ENCODE results near the gene OR13H1.
"Not testable (repeated sequence)": the region's sequence is repeated elsewhere in the genome, so short reads cannot be mapped to it uniquely, and the experiment has no call there.

The OR13H1 gene, protein sequence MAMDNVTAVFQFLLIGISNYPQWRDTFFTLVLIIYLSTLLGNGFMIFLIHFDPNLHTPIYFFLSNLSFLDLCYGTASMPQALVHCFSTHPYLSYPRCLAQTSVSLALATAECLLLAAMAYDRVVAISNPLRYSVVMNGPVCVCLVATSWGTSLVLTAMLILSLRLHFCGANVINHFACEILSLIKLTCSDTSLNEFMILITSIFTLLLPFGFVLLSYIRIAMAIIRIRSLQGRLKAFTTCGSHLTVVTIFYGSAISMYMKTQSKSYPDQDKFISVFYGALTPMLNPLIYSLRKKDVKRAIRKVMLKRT

DNA sequence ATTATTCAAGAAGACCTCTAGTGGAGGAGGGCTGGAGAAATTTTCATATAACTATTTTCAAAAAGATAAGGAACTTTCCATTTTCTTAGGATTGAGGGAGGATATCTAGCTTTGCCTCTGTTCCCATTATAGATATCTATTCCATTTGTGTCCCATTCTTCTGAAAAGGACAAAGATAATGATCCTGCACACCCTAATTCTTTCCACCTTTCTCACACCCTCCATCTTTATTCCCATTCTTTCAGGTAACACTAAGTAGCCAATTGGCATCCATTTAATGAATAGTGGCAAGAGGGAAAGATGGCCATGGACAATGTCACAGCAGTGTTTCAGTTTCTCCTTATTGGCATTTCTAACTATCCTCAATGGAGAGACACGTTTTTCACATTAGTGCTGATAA, at the start of gene OR13H1:
OR13H1 (plus strand) TSS at position 301 of the 400 bp plus-strand sequence; CDS start at position 301, 0 bp downstream.
- intact Hi-C loops (cut with DNase I): no loop called here
- no peak for DNase-seq

DNA sequence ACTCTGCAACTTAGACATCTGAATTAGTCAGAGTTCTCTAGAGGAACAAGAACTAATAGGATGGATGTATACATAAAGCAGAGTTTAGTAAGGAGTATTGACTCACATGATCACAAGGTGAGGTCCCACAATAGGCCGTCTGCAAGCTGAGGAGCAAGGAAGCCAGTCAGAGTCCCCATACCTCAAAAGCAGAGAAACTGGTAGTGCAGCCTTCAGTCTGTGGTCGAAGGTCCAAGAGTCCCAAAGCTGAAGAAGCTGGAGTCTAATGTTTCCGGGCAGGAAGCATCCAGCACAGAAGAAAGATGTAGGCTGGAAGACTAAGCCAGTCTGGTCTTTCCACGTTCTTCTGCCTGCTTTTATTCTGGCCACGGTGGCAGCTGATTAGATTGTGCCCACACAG, 42.3 kb upstream of the OR13H1 start:
- intact Hi-C loops (cut with DNase I); DNase-seq: not testable (repeated sequence)

DNA sequence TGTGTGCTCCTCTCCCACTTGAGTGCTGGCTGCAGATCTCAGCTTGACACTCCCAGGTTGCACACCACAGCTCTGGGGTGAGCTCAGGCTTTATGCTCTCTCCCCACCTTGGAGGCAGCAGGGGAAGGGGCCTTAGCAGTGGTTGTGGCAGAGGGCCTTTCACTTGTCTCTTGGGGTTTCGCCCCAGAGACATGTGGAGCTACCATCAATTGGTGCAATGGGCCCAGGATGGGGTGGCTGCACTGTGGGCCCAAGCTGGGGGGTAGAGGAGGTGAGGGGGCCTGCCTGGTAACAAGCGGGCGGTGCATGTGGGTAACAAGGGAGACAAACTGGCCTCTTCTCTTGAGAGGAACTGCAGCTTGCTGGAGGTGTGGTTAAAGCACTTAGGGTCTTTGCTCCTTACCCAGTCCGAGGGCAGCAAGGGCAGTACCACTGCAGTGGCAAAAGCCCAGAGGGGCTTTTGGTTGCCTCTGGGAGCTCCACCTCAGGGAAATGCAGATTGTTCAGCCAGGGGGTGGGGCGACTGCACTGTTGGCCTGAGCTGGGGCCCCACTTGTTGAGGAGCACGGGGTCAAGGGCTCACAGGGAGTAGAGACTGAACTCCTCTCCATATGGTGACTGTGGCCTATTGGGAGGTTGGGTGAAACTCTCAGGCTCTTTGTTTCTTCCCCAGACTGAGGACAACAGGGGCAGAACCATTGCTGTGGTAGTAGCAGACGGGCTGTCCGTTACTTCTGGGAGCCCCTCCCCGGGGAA, 30.5 kb upstream of the OR13H1 start:
- no peak for DNase-seq
- intact Hi-C loops (cut with DNase I): no loop called here

DNA sequence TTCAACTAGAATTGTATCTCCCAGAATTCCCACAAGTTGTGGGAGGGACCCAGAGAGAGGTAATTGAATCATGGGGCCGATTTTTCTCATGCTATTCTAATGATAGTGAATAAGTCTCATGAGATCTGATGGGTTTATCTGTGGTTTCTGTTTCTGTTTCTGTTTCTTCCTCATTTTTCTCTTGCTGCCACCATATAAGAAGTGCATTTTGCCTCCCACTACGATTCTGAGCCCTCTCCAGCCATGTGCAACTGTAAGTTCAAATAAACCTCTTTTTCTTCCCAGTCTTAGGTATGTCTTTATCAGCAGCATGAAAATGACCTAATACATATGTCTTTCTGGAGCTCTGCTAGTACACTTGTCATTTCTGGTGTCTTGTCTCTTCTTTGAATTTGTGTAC, 22.1 kb upstream of the OR13H1 start:
- DNase-seq: no peak
- intact Hi-C loops (cut with DNase I): no loop called here

DNA sequence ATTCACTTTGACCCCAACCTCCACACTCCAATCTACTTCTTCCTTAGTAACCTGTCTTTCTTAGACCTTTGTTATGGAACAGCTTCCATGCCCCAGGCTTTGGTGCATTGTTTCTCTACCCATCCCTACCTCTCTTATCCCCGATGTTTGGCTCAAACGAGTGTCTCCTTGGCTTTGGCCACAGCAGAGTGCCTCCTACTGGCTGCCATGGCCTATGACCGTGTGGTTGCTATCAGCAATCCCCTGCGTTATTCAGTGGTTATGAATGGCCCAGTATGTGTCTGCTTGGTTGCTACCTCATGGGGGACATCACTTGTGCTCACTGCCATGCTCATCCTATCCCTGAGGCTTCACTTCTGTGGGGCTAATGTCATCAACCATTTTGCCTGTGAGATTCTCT, 344 bp downstream of the OR13H1 start:
- no peak for DNase-seq
- intact Hi-C loops (cut with DNase I): no loop called here

DNA sequence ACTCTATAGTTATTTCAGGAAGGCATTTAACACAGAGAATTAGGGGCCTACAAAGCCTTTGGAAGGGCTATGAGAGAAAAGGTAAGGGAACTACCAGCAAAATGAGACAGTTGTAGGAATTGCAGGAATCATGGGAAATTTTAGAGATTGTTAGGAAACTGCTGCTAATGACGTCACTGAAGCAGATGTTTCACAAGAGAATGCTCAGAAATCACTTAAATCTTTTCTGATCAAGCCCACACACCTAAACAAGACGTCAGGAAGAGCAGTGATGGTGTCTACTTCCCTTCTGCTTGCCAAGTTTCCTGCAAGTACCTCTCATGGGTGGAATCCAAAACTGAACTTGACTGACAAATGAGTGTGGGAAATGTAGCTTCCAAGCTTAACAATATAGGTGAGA, 5.1 kb downstream of the OR13H1 start:
- intact Hi-C loops (cut with DNase I): no loop called here

DNA sequence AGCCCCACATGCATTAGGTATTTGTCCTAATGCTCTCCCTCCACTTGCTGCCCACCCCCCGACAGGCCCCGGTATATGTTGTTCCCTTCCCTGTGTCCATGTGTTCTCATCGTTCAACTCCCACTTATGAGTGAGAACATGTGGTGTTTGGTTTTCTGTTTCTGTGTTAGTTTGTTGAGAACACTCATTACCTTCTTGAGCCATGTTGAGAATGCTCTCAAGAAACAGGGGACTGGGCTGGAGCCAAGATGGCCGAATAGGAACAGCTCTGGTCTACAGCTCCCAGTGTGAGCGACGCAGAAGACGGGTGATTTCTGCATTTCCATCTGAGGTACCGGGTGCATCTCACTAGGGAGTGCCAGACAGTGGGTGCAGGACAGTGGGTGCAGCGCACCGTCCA, 8.6 kb downstream of the OR13H1 start:
- DNase-seq; intact Hi-C loops (cut with DNase I): not testable (repeated sequence)

More for the DNA sequence above, 5.1 kb downstream of the OR13H1 start:
- no peak for DNase-seq

DNA sequence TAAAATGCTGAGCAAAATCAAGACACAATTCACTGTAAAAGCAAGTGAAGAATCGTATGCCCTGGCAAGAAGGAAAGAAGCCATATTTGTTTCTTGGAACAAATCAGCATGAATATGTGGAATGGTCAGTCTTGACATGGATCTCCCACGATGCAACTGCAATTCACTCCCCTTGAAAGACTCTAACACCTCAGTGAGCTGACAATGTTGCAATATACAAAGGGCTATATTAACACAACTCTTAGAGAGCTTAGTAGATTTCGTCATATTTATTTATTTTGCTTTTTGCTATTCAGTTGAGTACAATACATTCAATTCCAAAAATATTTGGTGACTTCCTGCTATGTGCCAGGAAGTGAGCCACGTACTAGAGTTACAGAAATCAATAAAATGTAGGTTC, 14.7 kb downstream of the OR13H1 start:
- intact Hi-C loops (cut with DNase I): no loop called here

DNA sequence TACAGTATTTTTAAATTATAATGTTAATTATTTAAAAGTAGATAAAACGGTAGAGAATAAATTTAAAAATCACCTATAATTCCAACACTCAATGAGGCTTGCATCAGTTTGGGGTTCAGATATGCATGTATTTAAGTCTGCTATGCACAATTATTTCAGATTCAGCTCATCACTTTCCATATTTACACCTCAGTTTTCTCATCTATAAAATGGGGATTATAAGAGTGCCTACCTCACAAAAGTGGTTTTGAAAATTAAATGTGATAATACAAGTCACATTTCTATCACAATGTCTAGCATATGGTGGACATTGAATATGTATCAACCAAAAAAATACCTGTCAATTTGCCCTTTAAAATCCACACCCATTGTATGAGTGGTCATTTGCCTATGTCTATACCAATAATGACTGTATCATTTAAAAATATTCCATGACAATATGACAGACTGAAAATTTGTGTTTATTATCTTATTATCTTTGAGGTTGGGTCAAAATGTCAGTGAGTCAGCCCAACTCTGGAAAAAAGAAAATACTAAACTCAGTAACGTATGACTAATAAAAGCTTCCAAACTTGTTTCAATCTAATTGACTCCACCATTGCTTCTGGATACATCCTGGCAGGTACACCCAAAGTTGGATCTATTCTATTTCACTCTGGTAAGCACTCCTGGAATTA, 20.8 kb downstream of the OR13H1 start:
- intact Hi-C loops (cut with DNase I): no loop called here
- no peak for DNase-seq

More for the DNA sequence above, 14.7 kb downstream of the OR13H1 start:
- no peak for DNase-seq

DNA sequence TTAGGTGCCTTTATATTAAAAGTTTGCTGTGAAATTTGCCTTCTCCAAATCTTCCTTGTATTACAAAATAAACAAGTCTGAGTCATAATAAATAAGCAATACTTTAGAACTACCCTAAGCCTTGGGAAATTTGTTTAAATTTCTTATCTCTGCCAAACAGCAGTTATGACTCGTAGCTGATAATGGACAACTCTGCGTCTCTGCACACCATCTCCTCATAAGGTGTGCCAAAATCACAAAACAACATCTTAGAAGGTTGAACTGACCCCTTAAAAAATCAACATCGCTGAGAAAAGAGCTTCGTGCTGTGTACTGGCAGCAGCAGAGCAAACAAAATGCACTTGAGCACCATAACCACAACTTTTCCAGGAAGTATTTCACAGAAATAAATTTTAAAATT, 22.0 kb downstream of the OR13H1 start:
- no peak for DNase-seq
- intact Hi-C loops (cut with DNase I): no loop called here

DNA sequence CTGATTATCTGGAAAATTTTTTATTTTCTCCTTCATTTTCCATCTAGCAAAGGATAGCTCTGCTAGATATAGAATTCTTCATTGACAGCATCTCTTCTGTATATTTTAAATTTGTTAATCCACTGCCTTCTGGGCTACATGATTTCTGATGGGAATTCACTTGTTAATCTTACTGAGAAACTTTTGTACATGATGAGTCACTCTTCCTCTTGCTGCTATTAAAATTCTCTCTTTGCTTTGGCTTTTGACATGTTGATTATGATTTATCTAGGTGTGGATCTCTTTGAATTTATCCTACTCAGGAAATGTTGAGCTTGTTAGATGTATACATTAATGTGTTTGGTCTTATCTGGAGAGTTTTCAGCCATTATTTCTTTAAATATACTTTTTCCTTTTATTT, 27.5 kb downstream of the OR13H1 start:
- intact Hi-C loops (cut with DNase I): no loop called here
- no peak for DNase-seq

DNA sequence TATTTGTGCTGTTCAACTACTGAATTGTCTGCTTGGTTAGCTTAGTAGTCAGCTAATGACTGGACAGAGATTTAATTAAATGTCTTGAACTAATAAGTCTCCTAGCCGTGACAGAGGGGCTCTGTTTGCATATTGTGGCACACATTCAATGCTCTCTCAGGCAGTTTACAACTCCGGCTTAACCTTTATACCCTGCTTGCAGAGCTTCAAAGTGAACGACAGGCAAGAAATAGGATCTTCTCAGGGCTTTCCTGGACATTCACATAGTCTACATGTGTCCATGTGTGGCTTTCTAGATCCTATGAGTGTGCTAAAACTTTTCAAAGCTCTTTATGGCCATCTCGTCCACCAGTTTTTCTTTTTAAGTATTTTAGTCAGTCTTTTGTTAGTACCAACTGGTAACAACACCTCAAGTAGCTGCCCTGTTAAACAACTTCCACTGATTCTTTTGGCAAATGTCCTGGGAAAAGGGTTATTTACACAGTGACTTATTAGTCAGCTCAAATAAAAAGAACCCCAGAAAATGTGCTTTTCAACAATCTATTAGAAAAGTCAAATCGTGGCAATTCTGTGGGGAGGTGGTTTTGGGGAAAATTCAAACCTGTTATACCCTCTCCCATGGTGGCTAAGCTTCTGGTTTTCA, 28.6 kb downstream of the OR13H1 start:
- no peak for DNase-seq
- intact Hi-C loops (cut with DNase I): no loop called here

DNA sequence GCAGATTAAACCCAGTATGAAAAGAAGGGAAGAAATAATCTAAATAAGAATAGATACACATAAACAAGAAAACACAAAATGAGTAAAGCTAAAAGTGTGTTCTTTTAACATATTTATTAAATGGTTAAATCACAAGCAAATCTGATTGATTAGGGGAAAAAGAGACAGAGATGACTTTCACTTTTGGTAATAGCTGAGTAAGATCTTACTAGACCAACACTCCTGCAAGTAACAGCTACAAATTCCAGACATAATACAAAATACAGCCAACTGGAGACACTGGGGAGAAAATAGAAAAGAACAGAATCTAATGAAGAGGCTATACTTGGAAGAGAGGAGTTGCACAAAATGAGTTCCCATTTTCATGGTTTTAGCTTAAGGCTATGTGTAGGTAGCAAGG, 33.5 kb downstream of the OR13H1 start:
- no peak for DNase-seq
- intact Hi-C loops (cut with DNase I): no loop called here

DNA sequence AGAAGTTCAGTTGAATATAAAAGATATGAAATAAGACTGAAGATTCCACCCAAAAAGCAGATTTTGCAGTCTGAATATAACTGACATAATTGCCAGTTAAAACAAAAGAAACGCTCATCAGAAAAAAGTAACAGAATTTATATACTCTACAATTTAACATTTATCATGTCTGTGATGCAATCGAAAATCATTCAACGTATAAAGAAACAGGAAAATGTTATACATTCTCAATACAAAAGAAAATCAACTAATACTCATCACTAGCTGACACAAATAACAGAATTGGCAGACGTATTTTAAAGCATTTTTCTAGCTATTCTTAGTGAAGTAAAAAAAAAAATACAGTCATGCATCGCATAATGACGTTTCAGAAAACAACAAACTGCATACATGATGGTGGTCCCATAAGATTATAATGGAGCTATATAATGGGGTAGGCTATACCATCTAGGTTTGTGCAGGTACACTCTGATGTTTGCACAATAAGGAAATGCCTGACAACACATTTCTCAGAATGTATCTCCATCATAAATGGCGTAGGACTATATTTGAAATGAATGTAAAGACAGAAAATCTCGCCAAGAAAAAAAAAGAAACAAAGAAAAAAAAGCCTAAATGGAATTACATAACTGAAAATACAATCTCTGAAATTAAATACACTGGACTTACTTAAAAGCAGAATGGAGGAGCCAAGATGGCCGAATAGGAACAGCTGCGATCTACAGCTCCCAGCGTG, 34.3 kb downstream of the OR13H1 start:
- intact Hi-C loops (cut with DNase I): no loop called here
- no peak for DNase-seq

DNA sequence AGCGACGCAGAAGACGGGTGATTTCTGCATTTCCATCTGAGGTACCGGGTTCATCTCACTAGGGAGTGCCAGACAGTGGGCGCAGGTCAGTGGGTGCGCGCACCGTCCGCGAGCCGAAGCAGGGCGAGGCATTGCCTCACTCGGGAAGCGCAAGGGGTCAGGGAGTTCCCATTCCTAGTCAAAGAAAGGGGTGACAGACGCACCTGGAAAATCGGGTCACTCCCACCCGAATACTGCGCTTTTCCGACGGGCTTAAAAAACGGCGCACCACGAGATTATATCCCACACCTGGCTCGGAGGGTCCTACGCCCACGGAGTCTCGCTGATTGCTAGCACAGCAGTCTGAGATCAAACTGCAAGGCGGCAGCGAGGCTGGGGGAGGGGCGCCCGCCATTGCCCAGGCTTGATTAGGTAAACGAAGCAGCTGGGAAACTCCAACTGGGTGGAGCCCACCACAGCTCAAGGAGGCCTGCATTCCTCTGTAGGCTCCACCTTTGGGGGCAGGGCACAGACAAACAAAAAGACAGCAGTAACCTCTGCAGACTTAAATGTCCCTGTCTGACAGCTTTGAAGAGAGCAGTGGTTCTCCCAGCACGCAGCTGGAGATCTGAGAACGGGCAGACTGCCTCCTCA, 35.0 kb downstream of the OR13H1 start:
- intact Hi-C loops (cut with DNase I); DNase-seq: not testable (repeated sequence)

DNA sequence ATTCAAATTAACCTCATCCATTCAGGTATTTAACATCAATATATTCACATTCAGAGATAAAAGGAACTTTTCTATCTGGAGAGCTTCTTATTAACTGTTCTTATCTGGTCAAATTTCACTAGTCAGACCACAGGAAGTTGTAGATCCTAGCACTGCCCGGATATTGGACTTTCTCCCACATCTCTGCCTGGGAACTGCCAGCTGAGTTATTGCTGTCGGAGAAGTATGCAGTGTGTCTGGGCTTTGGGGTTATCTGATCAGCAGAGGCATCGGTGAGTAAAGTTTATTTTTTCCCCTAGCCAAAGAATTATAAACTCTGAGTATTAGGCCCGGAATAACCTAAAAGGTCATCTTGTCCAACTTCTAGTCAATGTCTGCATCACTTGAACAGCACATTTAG, 45.1 kb downstream of the OR13H1 start:
- intact Hi-C loops (cut with DNase I): no loop called here
- no peak for DNase-seq

Measured in head of caudate nucleus (tissue), 42 donors.